HepG2 (cell line): ENCODE measurements around the gene MARS1. TPM values are rescaled to one million over a fixed set of nuclear protein-coding genes. Genes with fewer than 3 reads are reported as not detected.

ENCODE experiments used
- CBFB ChIP-seq: sonication (generic); formaldehyde crosslinking; IDR thresholded peaks from 2 replicates; pipeline ENCODE4 v1.4.0; 2020; ENCODE audit warnings: missing genetic modification reagents
- GATAD1 ChIP-seq: IDR thresholded peaks from 2 replicates; pipeline ENCODE4 v1.6.1; 2016; ENCODE audit warnings: missing genetic modification reagents, missing compliant biosample characterization
- KDM5B ChIP-seq: sonication (generic); formaldehyde crosslinking; IDR thresholded peaks from 2 replicates; pipeline ENCODE4 v1.4.0; 2020; ENCODE audit warnings: missing genetic modification reagents, mild to moderate bottlenecking, borderline replicate concordance
- LCORL ChIP-seq, 2 experiments: fragments of 450-650 bp in 1 of 2; sonication (generic) in 1 of 2; formaldehyde crosslinking in 1 of 2; IDR thresholded peaks; 2 replicates each; pipeline versions ENCODE4 v1.5.0 to v1.6.1; 2017 to 2020; ENCODE audit warnings: antibody characterized with exemption in 1 of 2, missing genetic modification reagents in 1 of 2
- MAFG ChIP-seq: sonication (generic); formaldehyde crosslinking; IDR thresholded peaks from 2 replicates; pipeline ENCODE4 v1.5.1; 2020; ENCODE audit warnings: mild to moderate bottlenecking, missing genetic modification reagents
- MIXL1 ChIP-seq: IDR thresholded peaks from 2 replicates; pipeline ENCODE4 v1.6.1; 2016
- POLR2AphosphoS5 ChIP-seq: IDR thresholded peaks from 2 replicates; pipeline ENCODE4 v1.6.1; 2012; ENCODE audit warnings: low read depth, low read length
- RBFOX2 ChIP-seq: fragments of 200-400 bp; formaldehyde crosslinking; IDR thresholded peaks from 2 replicates; pipeline ENCODE4 v1.6.1; 2017; ENCODE audit warnings: low read depth, mild to moderate bottlenecking, low read length
- RCOR2 ChIP-seq: IDR thresholded peaks from 2 replicates; pipeline ENCODE4 v1.6.1; 2016; ENCODE audit warnings: missing biosample characterization, missing genetic modification reagents
- TAF1 ChIP-seq: sonication (generic); formaldehyde crosslinking; IDR thresholded peaks from 2 replicates; pipeline ENCODE4 v1.4.0; 2020; ENCODE audit warnings: missing genetic modification reagents
- ZFP82 ChIP-seq: sonication (generic); formaldehyde crosslinking; IDR thresholded peaks from 2 replicates; pipeline ENCODE4 v1.5.1; 2020; ENCODE audit warnings: mild to moderate bottlenecking, missing genetic modification reagents, borderline replicate concordance
- ZNF230 ChIP-seq: sonication (generic); formaldehyde crosslinking; IDR thresholded peaks from 2 replicates; pipeline ENCODE4 v1.4.0; 2020; ENCODE audit warnings: mild to moderate bottlenecking, missing genetic modification reagents
- ZNF782 ChIP-seq: sonication (generic); formaldehyde crosslinking; IDR thresholded peaks from 2 replicates; pipeline ENCODE4 v1.4.0; 2020; ENCODE audit warnings: missing genetic modification reagents, mild to moderate bottlenecking, borderline replicate concordance
- ZNF891 ChIP-seq: sonication (generic); formaldehyde crosslinking; IDR thresholded peaks from 2 replicates; pipeline ENCODE4 v1.5.0; 2020; ENCODE audit warnings: mild to moderate bottlenecking, missing genetic modification reagents
- ZSCAN25 ChIP-seq: sonication (generic); formaldehyde crosslinking; IDR thresholded peaks from 2 replicates; pipeline ENCODE4 v1.8.0; 2022; ENCODE audit warnings: mild to moderate bottlenecking, missing genetic modification reagents
- polyA plus RNA-seq, 8 experiments: library from polyadenylated mRNA; depleted of rRNA in 3 of 8; stranded (reverse) in 7 of 8; unstranded in 1 of 8; fragments of >200 nt; fragmentation: Illumina TruSeq in 4 of 8; extraction: Trizol in 4 of 8; gene quantifications; 2 replicates each; pipeline versions ENCODE4 v1.2.1 to v1.2.3, GENCODE V29; 2011 to 2016; ENCODE audit warnings: low read depth in 4 of 8, missing spikeins in 1 of 8, mixed read lengths in 1 of 8; ENCODE audit not compliant: insufficient read depth in 1 of 8
- total RNA-seq, 5 experiments: library from RNA; depleted of rRNA; stranded (reverse); fragments of >200 nt; fragmentation: Illumina TruSeq; extraction: Trizol; gene quantifications; 2 replicates each; pipeline ENCODE4 v1.2.3, GENCODE V29; 2016; ENCODE audit warnings: low read depth in 1 of 5
- TF ChIP-seq, protein P1 (sequence below): sonication (generic); formaldehyde crosslinking; IDR thresholded peaks from 2 replicates; pipeline ENCODE4 v1.8.1; 2023; ENCODE audit warnings: mild to moderate bottlenecking, inconsistent platforms, moderate library complexity, missing genetic modification reagents, borderline replicate concordance
- TF ChIP-seq, protein P2 (sequence below), 2 experiments: sonication (generic) in 1 of 2; formaldehyde crosslinking in 1 of 2; IDR thresholded peaks; 2 replicates each; pipeline versions ENCODE4 v1.4.0 to v1.6.1; 2018 to 2020; ENCODE audit warnings: missing genetic modification reagents in 2 of 2, borderline replicate concordance in 1 of 2, low read depth in 1 of 2, mild to moderate bottlenecking in 1 of 2, missing biosample characterization in 1 of 2
- TF ChIP-seq, protein P3 (sequence below): sonication (generic); formaldehyde crosslinking; IDR thresholded peaks from 2 replicates; pipeline ENCODE4 v1.9.0; 2022; ENCODE audit warnings: missing genetic modification reagents, mild to moderate bottlenecking, borderline replicate concordance
- TF ChIP-seq, protein P4 (sequence below): sonication (generic); formaldehyde crosslinking; conservative IDR thresholded peaks from 2 replicates; pipeline ENCODE4 v1.8.0; 2022; ENCODE audit warnings: mild to moderate bottlenecking, moderate library complexity, missing genetic modification reagents
- TF ChIP-seq, protein P5 (sequence below): sonication (generic); formaldehyde crosslinking; IDR thresholded peaks from 2 replicates; pipeline ENCODE4 v1.4.0; 2020; ENCODE audit warnings: missing genetic modification reagents

Gene MARS1
- total and polyA plus RNA-seq, 2 of the 13 experiments (the other 11 are each of a cell fraction or from before 2014, with no cell fraction given) = 115 to 181 TPM

DNA sequence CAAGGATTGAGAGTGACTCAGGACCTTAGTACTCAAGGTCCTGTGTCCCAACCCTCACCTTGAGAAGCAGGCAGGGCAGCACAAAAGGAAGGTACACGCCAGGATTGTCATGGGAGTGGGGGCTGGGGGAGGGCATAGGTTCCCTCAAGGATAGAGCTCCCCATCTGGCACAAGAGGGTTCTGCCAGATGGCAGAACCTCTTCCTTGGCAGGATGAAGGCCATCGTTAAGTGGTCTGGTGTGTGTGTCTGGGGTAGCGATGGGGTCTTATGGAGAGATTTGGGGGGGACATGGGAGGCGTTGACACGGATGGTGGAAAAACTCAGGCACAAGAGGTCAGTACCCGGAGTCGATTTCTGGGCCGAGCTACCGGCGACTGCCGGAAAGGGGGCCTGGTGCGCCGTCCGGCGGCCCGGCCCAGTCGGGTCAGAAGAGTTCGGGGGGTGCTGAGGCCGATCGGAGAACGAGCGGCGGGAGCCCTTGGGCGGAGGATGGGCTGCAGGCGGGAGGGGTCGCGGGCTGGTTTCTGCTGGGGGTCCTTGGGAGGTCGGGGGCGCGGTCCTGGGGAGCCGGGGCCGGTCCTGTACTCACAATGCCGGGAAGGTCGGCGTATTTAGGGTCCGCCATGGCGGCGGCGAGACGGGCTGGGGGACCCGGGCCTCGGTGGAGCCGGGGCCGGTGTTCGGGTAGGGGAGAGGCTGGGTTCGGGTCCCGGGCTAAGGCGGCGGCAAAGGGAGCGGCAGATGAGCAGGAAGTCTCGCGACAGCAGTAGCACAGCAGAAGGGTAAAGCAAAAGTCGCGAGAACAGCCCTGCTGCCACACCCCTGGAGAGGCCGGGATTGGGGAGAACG is 58.8 kb downstream of the MARS1 start, which contains the start of gene DCTN2 (continued):
- TF ChIP-seq, protein P1, sequence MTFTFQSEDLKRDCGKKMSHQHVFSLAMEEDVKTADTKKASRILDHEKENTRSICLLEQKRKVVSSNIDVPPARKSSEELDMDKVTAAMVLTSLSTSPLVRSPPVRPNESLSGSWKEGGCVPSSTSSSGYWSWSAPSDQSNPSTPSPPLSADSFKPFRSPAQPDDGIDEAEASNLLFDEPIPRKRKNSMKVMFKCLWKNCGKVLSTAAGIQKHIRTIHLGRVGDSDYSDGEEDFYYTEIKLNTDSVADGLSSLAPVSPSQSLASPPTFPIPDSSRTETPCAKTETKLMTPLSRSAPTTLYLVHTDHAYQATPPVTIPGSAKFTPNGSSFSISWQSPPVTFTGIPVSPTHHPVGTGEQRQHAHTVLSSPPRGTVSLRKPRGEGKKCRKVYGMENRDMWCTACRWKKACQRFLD (CRISPR knock-in tag) = peak; percentile 71; the same call in 1 of the 2 replicates
- TF ChIP-seq RCOR2 (CRISPR knock-in tag) = peak; percentile 25; the same call in 1 of the 2 replicates
- no peak for TF ChIP-seq MAFG (CRISPR knock-in tag)
- peak; percentile 87 for TF ChIP-seq RBFOX2
- TF ChIP-seq LCORL (IDR thresholded peaks at IDR 0.05) = no peak
- peak; percentile 54 for TF ChIP-seq LCORL (CRISPR knock-in tag; IDR thresholded peaks at IDR 0.05)
- peak; percentile 56; the same call in 1 of the 2 replicates for TF ChIP-seq KDM5B (CRISPR knock-in tag)
- TF ChIP-seq, protein P2, sequence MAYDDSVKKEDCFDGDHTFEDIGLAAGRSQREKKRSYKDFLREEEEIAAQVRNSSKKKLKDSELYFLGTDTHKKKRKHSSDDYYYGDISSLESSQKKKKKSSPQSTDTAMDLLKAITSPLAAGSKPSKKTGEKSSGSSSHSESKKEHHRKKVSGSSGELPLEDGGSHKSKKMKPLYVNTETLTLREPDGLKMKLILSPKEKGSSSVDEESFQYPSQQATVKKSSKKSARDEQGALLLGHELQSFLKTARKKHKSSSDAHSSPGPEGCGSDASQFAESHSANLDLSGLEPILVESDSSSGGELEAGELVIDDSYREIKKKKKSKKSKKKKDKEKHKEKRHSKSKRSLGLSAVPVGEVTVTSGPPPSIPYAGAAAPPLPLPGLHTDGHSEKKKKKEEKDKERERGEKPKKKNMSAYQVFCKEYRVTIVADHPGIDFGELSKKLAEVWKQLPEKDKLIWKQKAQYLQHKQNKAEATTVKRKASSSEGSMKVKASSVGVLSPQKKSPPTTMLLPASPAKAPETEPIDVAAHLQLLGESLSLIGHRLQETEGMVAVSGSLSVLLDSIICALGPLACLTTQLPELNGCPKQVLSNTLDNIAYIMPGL (CRISPR knock-in tag; IDR thresholded peaks at IDR 0.05; ENCODE audit: borderline replicate concordance in 1 of 2, low read depth in 1 of 2) = peak in 1 of 2 experiments; percentile 80; a peak in 2 of 4 replicates
- TF ChIP-seq MIXL1 = no peak
- peak; percentile 42; the same call in 1 of the 2 replicates for TF ChIP-seq ZNF891 (CRISPR knock-in tag)
- TF ChIP-seq ZSCAN25 (CRISPR knock-in tag) = peak; percentile 84; the same call in 1 of the 2 replicates
- 0 out of 2 replicates have a peak, but pooled peaks have one; percentile 42 for TF ChIP-seq ZNF782 (CRISPR knock-in tag)
- TF ChIP-seq, protein P3, sequence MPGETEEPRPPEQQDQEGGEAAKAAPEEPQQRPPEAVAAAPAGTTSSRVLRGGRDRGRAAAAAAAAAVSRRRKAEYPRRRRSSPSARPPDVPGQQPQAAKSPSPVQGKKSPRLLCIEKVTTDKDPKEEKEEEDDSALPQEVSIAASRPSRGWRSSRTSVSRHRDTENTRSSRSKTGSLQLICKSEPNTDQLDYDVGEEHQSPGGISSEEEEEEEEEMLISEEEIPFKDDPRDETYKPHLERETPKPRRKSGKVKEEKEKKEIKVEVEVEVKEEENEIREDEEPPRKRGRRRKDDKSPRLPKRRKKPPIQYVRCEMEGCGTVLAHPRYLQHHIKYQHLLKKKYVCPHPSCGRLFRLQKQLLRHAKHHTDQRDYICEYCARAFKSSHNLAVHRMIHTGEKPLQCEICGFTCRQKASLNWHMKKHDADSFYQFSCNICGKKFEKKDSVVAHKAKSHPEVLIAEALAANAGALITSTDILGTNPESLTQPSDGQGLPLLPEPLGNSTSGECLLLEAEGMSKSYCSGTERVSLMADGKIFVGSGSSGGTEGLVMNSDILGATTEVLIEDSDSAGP = peak; percentile 11; the same call in 1 of the 2 replicates
- TF ChIP-seq, protein P4, sequence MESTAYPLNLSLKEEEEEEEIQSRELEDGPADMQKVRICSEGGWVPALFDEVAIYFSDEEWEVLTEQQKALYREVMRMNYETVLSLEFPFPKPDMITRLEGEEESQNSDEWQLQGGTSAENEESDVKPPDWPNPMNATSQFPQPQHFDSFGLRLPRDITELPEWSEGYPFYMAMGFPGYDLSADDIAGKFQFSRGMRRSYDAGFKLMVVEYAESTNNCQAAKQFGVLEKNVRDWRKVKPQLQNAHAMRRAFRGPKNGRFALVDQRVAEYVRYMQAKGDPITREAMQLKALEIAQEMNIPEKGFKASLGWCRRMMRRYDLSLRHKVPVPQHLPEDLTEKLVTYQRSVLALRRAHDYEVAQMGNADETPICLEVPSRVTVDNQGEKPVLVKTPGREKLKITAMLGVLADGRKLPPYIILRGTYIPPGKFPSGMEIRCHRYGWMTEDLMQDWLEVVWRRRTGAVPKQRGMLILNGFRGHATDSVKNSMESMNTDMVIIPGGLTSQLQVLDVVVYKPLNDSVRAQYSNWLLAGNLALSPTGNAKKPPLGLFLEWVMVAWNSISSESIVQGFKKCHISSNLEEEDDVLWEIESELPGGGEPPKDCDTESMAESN (CRISPR knock-in tag) = peak; percentile 32; the same call in 1 of the 2 replicates
- TF ChIP-seq, protein P5, sequence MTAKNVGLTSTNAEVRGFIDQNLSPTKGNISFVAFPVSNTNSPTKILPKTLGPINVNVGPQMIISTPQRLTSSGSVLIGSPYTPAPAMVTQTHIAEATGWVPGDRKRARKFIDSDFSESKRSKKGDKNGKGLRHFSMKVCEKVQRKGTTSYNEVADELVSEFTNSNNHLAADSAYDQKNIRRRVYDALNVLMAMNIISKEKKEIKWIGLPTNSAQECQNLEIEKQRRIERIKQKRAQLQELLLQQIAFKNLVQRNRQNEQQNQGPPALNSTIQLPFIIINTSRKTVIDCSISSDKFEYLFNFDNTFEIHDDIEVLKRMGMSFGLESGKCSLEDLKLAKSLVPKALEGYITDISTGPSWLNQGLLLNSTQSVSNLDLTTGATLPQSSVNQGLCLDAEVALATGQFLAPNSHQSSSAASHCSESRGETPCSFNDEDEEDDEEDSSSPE (CRISPR knock-in tag) = peak; percentile 45; the same call in 1 of the 2 replicates
- TF ChIP-seq ZNF230 = 0 out of 2 replicates have a peak, but pooled peaks have one; percentile 54
- TF ChIP-seq ZFP82 (CRISPR knock-in tag) = peak; percentile 47; the same call in 1 of the 2 replicates
- peak; percentile 82; the same call in 1 of the 2 replicates for TF ChIP-seq GATAD1 (CRISPR knock-in tag)
- TF ChIP-seq POLR2AphosphoS5 = peak; percentile 66
- TF ChIP-seq TAF1 (CRISPR knock-in tag) = peak; percentile 64; the same call in 1 of the 2 replicates
- 0 out of 2 replicates have a peak, but pooled peaks have one; percentile 26 for TF ChIP-seq CBFB (CRISPR knock-in tag)
